Mucosa of descending colon (tissue), 3 donors: Measurements from ENCODE around the gene STK16. TPM values are rescaled to one million over a fixed set of nuclear protein-coding genes. Genes with fewer than 3 reads are reported as not detected.

Experiments
- ATAC-seq: fragments of 200-7000 bp; cut with Tn5 transposase; one replicate; pipeline ENCODE4 v1.9.1; 2020; ENCODE audit warnings: mild to moderate bottlenecking, moderate library complexity
- DNase-seq, 3 donors: peaks; one replicate each; pipeline ENCODE4 v3.0.0-alpha.2; 2020
- H3K36me3 ChIP-seq: fragments of 200-600 bp; one replicate; pipeline ENCODE4 v1.8.0; 2021; ENCODE audit warnings: low read depth, mild to moderate bottlenecking
- H3K4me1 ChIP-seq: fragments of 200-600 bp; one replicate; pipeline ENCODE4 v1.8.0; 2021; ENCODE audit warnings: low read depth, mild to moderate bottlenecking
- H3K4me3 ChIP-seq: fragments of 200-600 bp; one replicate; pipeline ENCODE4 v1.8.0; 2021; ENCODE audit warnings: mild to moderate bottlenecking
- H3K9me3 ChIP-seq: fragments of 200-600 bp; one replicate; pipeline ENCODE4 v1.8.0; 2021; ENCODE audit warnings: mild to moderate bottlenecking
- intact Hi-C, 2 donors: fragments of 100-400 bp; cut with DNase I in 1 of 2; cut with micrococcal nuclease in 1 of 2; formaldehyde crosslinking; loops; one replicate each; pipeline versions ENCODE4 v1.11.0 to v1.11.1; 2022; cut with DNase I, micrococcal nuclease
- total RNA-seq, 3 donors: library from RNA; stranded (reverse); fragmentation: NEBNext Ultra II Directional in 2 of 3; extraction: Animal tissue kit (Norgen Biotek cat#: 25700) in 2 of 3; gene quantifications; one replicate each; pipeline versions ENCODE4 v1.2.1 to v1.2.4, GENCODE V29; 2021 to 2023
- TF ChIP-seq, protein P1 (sequence below): fragments of 200-600 bp; IDR thresholded peaks from one replicate; pipeline ENCODE4 v1.8.0; 2022; ENCODE audit warnings: antibody characterized with exemption, mild to moderate bottlenecking
- donor health status: DM: no; HTN: no; CAD: no; lungs with moderate emphysema.
- donor health status: DM: no; HTN: no; CAD: no.
- donor health status: DM: no; HTN: yes; CAD: no.

Gene STK16
- total RNA-seq, 3 donors from 2014 or later = 29.7 to 37.3 (median 32.7) TPM

DNA sequence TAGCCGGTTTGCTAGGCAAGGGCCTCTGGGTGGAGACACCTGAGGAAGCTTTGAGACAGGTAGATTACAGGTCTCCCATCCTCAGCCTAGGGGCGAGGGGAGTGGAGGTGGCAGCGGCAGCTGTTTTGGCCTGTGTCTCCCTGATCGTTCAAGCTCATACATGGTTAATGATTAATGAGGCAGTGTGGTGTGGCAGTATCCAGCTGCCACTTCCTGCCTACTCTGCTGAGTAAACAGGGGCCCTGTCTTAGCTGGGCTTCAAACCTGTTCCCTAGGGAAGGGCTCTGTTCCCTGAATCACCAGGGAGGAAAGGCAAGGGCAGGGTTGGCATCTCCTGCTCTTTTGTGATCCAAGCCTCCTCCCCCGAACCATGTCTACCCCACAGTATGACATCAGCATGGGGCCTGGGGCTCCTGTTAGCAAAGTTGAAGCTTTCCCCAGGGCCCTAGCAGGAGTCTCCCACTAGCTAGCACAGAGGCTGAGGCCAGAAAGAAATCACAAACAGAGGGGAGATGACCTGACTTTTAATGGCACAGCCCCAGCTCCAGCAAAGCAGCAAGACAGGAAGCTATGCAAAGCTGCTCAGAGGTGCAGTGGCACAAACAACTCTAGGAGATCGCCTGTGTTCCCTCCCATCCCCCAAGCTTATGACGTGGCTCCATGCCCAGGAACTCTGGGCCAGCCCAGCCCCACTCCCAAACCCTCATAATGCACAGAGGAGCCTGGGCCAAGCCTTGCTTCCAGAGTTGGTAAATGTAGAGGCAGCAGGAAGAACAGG is 4.1 kb downstream of the STK16 start:
- Histone ChIP-seq H3K4me1 (peaks cover 64% of the 10 kb centered on the region), H3K36me3 (no peaks in the 10 kb centered on the region), H3K4me3 (no peak overlapping the region), H3K9me3 (no peaks in the 10 kb centered on the region)
- TF ChIP-seq, protein P1, sequence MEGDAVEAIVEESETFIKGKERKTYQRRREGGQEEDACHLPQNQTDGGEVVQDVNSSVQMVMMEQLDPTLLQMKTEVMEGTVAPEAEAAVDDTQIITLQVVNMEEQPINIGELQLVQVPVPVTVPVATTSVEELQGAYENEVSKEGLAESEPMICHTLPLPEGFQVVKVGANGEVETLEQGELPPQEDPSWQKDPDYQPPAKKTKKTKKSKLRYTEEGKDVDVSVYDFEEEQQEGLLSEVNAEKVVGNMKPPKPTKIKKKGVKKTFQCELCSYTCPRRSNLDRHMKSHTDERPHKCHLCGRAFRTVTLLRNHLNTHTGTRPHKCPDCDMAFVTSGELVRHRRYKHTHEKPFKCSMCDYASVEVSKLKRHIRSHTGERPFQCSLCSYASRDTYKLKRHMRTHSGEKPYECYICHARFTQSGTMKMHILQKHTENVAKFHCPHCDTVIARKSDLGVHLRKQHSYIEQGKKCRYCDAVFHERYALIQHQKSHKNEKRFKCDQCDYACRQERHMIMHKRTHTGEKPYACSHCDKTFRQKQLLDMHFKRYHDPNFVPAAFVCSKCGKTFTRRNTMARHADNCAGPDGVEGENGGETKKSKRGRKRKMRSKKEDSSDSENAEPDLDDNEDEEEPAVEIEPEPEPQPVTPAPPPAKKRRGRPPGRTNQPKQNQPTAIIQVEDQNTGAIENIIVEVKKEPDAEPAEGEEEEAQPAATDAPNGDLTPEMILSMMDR = no peak
- ATAC-seq = peak; percentile 70
- DNase-seq = peak; percentile 90 to 96 (median 90)
- intact Hi-C loops = no loop called here

DNA sequence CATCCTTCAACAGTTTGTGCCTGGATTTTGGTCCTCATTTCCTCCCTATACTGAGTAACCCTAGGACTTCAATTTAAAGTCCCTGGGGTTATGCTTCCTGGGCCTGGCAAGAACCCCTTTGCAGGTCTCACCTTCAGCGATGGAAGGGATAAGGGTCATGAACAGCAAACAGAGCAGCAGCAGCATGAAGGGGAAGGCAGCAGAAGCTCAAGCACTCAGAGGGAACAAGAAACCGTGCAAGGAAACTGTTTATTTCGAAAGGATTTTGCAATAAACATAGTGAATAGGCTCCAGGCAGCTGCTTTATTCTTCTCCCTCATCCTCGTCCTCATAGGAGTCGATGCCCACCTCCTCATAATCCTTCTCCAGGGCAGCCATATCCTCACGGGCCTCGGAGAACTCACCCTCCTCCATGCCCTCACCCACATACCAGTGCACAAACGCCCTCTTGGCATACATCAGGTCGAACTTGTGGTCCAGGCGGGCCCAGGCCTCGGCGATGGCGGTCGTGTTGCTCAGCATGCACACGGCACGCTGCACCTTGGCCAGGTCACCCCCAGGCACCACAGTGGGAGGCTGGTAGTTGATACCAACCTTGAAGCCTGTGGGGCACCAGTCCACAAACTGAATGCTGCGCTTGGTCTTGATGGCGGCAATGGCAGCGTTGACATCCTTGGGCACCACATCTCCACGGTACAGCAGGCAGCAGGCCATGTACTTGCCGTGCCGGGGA is 4.9 kb downstream of the STK16 start:
- Histone ChIP-seq H3K4me1 (peaks cover 63% of the 10 kb centered on the region), H3K36me3 (no peaks in the 10 kb centered on the region), H3K4me3 (no peak overlapping the region), H3K9me3 (no peaks in the 10 kb centered on the region)
- ATAC-seq = no peak
- intact Hi-C loops = no loop called here
- TF ChIP-seq, protein P1 = no peak
- DNase-seq = peak in 2 of 3 donors; percentile 41 to 61

DNA sequence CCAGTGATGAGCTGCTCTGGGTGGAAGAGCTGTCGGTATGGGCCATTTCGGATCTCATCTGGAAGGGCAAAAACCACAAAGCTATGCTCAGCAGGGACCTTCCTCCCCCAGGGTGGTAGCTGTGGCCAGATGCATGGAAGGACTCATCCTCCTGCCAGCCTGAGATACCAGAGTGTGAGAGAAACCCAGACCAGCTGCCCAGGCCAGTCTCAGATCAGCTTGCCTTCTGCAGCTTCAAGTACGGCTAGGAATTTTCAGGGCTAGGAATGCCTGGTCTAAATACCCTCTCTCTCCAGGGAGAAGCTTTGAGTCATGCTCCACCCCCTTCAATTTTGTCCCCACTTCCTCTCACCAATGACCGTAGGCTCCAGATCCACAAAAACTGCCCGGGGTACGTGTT is 6.4 kb downstream of the STK16 start:
- intact Hi-C loops = no loop called here
- ATAC-seq = no peak

DNA sequence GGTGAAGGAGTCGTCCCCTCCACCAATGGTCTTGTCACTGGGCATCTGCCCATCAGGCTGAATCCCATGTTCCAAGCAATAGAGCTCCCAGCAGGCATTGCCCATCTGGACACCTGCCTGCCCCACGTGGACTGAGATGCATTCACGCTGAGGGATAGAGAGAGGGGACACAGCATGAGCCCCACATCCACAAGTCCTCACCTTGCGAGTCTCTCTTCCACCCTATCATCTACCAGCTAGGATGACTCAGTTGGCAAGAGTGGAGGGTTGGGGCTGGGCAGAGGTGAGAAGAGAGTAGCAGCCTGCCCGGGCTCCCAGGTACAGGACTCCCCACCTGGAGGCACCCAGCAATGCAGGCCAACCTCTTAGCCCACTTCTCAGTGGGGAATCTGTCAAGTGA is 6.8 kb downstream of the STK16 start:
- no peak overlapping the region for H3K4me3 ChIP-seq
- intact Hi-C loops = no loop called here
- H3K9me3 ChIP-seq = no peaks in the 10 kb centered on the region
- DNase-seq (no peak), ATAC-seq (no peak)
- peaks cover 56% of the 10 kb centered on the region for H3K4me1 ChIP-seq
- no peaks in the 10 kb centered on the region for H3K36me3 ChIP-seq
- TF ChIP-seq, protein P1 = no peak

More for the DNA sequence above, 6.4 kb downstream of the STK16 start:
- no peak for DNase-seq
- Histone ChIP-seq H3K4me1 (peaks cover 59% of the 10 kb centered on the region), H3K4me3 (no peak overlapping the region), H3K36me3 (no peaks in the 10 kb centered on the region), H3K9me3 (no peaks in the 10 kb centered on the region)
- TF ChIP-seq, protein P1 = no peak

DNA sequence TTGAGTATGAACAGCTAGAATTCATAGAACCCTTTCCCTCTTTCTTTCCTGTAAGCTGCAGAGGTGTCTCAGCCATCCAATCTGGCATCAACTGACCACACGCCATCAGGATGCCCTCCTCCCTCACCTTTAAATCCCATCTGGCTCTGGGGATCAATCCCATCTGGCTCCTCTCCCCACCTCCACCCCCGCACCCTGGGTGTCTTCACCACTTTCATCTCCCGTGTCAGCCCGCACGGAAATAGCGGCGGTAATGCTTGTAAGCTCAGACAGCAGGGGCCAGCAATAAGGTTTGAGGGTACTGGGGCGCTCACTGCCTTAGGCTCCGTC is 7.3 kb downstream of the STK16 start:
- intact Hi-C loops = no loop called here
- Histone ChIP-seq H3K36me3 (no peaks in the 10 kb centered on the region), H3K9me3 (no peaks in the 10 kb centered on the region), H3K4me1 (peaks cover 52% of the 10 kb centered on the region), H3K4me3 (peak overlapping the region; percentile 44)
- ATAC-seq (no peak), DNase-seq (peak in 1 of 3 donors; percentile 65)
- TF ChIP-seq, protein P1 = no peak
